Tibial nerve (tissue), 4 donors: ENCODE measurements around the gene MYO1B.

Experiments
- EP300 ChIP-seq, 2 donors: sonication (generic); formaldehyde crosslinking; IDR thresholded peaks; one replicate each; pipeline ENCODE4 v1.6.1; 2017; ENCODE audit warnings: antibody characterized with exemption in 2 of 2, mild to moderate bottlenecking in 1 of 2
- POLR2A ChIP-seq, 2 donors: fragments of 450-650 bp; IDR thresholded peaks; one replicate each; pipeline ENCODE4 v1.6.1; 2017; ENCODE audit warnings: antibody characterized with exemption in 2 of 2, mild to moderate bottlenecking in 2 of 2, moderate library complexity in 2 of 2
- TF ChIP-seq, protein P1 (sequence below), 5 experiments: fragments of 200-600 bp in 3 of 5; fragments of 450-650 bp in 2 of 5; sonication (generic) in 3 of 5; IDR thresholded peaks; one replicate each; pipeline ENCODE4 v1.5.1; 2016 to 2019; ENCODE audit warnings: antibody characterized with exemption in 5 of 5, mild to moderate bottlenecking in 3 of 5, moderate library complexity in 2 of 5

DNA sequence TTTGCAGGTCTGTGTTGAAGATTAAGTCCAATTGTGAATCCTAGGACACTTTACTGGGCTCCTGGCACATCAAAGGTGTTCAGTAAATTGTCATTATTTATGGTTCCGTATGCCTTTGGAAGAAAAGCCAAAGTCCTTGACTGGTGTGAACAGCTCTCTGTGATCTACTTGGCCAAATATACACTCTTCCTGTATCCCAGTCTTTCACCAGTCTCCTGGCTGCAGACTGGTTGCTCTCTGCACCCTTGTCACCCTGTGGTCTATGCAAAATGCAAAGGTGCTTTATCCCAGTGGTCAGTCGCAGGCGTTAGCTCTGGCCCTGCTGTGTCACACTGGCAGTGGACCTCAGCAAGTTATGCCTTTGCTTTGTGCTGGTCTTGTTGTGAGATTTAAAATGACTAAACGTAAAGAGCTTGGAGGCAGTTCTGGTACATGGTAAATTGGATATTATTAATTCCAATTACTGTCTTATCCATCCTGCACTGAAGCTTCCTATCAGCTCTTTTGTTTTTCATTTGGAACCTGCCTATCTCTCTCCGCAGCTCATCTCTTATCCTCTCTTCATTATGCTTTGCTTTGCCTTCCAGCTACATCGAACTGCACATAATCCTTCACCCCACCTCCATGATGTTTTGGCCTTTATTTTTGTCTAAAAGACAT lies 83.1 kb downstream of the MYO1B start:
- TF ChIP-seq, protein P1, sequence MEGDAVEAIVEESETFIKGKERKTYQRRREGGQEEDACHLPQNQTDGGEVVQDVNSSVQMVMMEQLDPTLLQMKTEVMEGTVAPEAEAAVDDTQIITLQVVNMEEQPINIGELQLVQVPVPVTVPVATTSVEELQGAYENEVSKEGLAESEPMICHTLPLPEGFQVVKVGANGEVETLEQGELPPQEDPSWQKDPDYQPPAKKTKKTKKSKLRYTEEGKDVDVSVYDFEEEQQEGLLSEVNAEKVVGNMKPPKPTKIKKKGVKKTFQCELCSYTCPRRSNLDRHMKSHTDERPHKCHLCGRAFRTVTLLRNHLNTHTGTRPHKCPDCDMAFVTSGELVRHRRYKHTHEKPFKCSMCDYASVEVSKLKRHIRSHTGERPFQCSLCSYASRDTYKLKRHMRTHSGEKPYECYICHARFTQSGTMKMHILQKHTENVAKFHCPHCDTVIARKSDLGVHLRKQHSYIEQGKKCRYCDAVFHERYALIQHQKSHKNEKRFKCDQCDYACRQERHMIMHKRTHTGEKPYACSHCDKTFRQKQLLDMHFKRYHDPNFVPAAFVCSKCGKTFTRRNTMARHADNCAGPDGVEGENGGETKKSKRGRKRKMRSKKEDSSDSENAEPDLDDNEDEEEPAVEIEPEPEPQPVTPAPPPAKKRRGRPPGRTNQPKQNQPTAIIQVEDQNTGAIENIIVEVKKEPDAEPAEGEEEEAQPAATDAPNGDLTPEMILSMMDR (IDR thresholded peaks at IDR 0.05) = no peak
- TF ChIP-seq POLR2A (IDR thresholded peaks at IDR 0.05) = no peak
- no peak for TF ChIP-seq EP300 (IDR thresholded peaks at IDR 0.05)
